Measurements from ENCODE around the gene TNFSF9.
"Not testable (repeated sequence)": the region's sequence is repeated elsewhere in the genome, so short reads cannot be mapped to it uniquely, and the experiment has no call there.

TNFSF9 gene

DNA sequence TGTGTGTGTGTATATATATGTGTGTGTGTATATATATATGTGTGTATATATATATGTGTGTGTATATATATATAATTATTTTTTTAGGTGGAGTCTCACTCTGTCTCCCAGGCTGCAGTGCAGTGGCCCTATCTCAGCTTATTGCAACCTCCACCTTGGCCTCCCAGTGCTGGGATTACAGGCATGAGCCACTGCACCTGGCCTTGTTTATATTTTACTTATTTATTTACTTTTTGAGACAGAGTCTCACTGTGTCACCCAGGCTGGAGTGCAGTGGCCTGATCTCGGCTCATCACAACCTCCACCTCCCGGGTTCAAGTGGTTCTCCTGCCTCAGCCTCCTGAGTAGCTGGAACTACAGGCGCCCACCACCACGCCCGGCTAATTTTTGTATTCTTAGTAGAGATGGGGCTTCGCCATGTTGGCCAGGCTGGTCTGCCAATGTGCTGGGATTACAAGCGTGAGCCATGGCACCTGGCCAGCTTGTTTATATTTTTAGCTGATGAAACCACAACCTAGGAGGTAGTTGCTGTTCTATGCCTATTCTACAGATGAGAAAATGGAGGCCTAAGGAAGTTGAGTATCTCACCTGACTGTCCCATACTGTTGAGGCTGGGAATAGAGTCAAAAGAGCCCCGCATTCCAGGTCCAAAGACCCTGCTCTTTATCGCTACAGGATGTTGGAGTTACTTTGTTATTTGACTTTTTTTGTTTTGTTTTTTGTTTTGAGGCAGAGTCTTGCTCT is 22.6 kb upstream of the TNFSF9 start:
- DNase-seq (ENCODE audit: low read depth in 1 of 2, low spot score in 1 of 2) = not testable (repeated sequence)

DNA sequence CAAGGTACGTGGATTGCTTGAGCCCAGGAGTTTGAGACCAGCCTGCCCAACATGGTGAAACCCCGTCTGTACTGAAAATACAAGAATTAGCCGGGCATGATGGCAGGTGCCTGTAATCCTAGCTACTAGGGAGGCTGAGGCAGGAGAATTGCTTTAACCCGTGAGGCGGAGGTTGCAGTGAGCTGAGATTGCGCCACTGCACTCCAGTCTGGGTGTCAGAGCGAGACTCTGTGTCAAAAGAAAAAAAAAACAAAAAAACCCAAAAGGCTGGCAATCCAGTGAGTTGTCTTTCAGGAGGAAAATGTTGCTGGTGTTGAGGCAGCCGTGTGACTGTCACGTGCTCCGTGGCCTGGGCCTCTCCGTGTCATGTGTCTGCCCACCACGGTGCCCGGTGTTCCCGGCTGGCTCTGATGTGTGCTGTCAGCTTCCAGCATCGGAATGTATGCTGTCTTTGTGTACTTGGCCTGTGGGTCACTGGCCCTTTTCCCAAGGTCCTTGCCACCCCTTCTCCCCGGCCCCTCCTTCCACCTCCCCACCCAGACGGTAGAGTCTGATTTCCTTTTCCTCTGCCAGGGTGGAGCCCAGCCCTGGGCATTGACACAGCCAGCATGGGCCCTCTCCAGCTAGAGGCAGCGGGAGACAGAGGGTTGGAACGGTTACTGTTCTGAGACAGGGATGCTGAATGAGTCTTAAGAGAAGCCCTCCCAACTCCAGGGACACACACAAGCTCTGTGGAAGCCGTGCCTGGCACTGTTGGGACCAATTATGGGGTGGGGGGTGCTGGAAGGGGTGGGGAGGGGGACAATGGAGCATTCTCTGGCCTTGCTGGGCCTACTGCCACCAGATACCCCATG is 21.5 kb upstream of the TNFSF9 start:
- DNase-seq (ENCODE audit: low read depth in 1 of 2, low spot score in 1 of 2) = no peak

DNA sequence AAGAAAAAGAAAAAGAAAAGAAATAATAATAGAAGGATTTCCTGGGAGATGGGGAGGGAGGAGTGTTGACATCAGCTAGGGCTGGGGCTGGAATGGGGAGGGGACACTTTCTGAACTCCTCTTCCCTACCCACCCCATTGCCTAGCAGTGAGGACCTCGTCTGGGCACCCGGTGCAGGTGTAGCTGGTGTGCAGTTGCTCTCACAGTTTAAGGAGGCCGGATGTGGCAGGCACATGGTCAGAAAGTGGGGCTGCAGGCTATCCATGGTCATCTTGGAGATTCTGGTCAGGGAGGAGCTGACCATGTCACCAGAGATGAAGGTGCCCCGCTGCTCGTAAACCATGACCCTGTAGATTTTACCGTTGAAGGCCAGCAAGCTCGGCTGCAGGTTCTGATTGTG is 20.2 kb upstream of the TNFSF9 start:
- no peak for DNase-seq (ENCODE audit: low read depth in 1 of 2, low spot score in 1 of 2)

DNA sequence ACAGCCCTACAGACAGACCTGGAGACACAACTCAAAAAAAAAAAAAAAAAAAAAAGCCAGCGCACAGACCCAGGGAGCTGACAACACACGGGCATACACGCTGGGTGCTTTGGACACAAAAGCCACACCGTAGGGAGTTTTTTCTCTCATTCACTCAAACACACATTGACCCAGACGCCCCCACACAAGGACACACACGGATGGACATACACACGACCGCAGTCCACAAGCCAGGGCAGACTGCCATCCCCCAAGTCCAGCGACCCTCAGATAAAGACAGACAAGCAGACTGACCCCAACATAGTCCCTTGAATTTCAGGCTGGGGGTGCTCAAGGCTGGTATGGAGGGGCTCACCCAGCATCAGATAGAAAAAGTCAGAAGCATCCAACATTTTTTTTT is 16.7 kb upstream of the TNFSF9 start:
- no peak for DNase-seq (ENCODE audit: low read depth in 1 of 2, low spot score in 1 of 2)

DNA sequence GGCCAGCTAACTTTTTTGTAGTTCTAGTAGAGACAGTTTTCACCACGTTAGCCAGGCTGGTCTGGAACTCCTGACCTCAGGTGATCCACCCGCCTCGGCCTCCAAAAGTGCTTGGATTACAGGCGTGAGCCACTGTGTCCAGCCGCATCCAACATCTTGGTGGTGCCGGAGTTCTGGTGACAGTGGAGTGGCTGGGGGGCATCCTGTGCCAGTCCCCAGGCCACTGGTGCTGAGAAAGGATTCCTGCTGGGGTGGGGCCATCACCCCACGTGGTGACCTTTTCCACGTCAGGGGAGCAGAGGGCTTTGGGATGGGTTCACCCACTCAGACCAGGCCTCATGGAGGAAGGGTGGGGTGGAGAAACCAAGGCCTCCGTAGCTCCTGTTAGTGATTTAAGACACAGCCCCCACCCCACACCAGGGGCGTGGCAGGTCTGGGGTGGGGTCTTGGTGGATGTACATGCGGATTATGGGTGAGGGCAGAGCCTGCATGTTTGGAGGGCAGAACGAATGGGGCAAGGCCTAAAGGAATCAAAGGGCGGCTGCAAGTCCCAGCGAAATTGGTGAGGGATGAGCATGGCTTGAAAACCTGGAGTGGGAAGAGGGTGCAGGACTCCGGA is 15.8 kb upstream of the TNFSF9 start:
- DNase-seq (ENCODE audit: low read depth in 1 of 2, low spot score in 1 of 2) = no peak

DNA sequence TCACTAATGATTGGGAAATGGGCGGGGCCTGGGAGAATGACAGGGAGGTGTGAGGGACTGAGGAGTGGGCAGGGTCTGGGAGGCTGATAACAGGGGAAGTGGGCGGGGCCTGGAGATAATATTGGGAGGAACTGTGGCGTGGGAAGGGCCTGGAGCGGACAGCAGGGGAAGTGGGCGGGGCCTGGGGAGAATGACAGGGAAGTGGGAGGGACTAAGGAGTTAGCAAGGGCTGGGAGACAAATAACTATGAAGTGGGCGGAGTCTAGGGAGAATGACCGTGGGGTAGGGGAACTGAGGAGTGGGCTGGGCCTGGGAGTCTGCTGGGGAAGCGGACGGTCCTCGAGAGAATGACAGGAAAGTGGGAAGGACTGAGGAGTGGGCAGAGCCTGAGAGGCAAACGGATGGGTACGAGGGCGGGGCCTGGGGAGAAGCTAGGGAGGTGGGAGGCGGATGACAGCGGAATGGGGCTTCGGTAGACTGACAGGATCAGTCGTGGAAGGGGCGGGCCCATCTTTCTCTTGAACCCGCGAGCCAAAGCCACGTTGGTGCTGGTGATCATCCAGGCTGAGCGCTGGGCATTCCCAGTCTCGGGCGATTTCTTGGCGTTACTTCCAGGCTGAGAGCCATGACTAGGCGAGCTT is 14.7 kb upstream of the TNFSF9 start:
- peak; percentile 12 to 42 for DNase-seq (ENCODE audit: low read depth in 1 of 2, low spot score in 1 of 2)

DNA sequence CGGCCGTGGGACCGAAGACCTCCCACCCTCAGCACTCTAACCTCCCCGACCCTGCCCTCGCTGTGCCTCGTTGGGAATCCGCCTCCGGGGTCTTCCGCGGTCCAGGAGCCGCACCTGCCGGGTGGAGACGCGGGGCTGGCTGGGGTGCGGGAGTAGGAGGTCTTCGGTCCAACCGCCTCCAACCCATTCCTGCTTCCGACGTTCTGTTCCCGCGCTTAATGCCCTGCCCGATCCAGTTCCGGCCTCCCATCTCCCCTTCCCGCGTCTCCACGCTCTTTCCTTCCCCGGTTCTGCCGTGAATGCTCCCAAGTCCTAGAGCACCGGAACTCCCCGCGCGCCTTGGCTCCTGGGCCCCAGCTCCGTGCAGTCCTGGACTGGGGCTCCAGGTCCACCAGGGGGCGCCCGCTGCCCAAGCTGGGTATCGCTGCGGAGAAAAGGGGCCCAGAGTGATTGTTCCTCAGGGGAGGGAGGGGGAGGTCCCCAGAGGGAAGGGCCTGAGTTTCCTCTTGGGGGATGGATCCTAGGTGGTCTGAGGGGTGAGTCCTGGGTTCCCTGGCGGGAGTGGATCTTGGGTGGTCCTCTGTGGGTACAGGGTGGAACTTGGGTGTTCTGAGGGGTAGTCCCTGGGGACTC is 14.1 kb upstream of the TNFSF9 start:
- DNase-seq (ENCODE audit: low read depth in 1 of 2, low spot score in 1 of 2) = peak; percentile 83 to 93

DNA sequence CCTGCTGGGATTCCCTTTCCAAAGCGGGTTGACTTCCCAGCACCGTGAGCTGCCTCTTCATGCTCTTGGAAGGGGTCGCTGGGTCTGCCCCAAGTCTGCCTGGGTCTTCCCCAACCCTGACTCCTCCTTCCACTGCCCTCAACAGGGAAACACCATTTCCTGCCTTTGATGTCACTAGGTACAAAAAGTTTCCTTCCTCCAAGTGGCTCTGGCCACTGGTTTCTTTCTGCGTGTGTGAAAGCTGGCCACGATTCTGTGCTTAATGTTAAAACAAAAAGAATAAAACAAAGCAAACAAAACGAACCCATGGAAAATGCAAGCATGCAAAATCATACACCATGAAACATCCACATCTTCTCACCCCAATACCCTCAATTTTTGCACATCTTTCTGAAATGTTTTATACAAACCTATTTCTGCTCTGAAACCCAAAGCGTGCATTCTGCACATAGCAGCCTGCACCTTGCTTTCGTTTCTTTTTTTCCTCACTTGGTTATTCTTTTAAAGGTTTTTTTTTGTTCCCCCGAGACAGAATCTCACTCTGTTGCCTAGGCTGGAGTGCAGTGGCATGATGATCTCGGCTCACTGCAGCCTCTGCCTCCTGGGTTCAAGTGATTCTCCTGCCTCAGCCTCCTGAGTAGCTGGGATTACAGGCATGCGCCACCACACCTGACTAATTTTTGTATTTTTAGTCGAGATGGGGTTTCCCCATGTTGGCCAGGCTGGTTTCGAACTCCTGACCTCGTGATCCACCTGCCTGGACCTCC is 12.5 kb upstream of the TNFSF9 start:
- DNase-seq (ENCODE audit: low read depth in 1 of 2, low spot score in 1 of 2) = no peak

DNA sequence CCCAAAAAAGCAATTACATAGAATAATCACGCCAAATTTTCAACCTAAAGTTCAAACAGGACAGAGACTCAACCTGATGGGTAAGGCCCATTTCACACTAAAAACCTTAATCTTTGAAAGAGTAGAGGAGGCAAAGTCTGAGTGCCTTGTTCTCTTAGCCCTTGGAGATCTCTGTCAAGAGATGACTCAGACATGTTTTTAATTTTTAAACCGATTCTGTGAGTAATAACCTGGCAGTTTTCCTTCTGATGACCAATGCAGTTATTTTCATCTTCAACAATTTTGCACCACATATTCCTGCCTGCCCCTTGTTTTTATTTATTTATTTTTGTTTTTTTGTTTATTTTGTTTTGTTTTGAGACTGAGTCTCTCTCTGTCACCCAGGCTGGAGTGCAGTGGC is 11.5 kb upstream of the TNFSF9 start:
- DNase-seq (ENCODE audit: low read depth in 1 of 2, low spot score in 1 of 2) = no peak

DNA sequence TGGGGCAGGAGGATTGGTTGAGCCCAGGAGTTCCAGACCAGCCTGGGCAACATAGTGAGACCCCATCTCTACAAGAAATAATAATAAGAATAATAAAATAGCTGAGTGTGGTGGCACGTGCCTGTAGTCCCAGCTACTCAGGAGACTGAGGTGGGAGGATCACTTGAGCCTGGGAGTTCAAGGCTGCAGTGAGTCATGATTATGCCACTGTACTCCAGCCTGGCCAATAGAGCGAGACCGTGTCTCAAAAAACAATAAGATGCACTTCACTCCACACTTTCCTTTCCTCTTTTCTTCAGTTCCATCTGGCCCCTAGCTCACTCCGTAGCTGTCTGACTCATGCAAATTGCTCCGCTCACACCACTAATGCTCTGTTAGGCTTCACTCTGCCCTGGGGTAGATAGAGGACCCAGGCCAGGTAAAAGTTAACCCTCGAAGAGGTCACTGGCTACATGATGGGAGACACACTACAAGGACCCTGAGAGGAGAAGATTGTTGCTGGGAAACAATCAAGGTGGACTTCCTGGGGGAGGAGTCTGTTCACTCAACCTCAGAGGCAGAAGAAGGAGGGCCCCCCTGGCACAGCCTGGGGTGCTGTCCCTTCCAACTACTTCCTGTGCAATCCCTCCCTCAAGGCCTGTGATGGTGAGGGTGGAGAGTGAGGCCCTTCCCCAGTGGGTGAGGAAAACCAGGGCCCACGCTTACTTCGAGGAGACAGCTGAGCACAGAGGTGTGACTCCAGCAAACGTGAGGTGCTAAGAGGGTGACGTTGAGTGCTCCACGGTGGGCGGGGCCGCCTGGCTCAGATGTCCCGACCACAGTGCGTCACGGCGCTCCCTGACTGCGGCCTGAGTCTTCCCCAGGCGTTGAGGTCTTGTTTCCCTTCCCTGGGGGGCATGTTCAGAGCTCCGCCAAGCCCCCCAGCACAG is 8.8 kb upstream of the TNFSF9 start:
- DNase-seq (ENCODE audit: low read depth in 1 of 2, low spot score in 1 of 2) = peak in 1 of 2 donors; percentile 23

DNA sequence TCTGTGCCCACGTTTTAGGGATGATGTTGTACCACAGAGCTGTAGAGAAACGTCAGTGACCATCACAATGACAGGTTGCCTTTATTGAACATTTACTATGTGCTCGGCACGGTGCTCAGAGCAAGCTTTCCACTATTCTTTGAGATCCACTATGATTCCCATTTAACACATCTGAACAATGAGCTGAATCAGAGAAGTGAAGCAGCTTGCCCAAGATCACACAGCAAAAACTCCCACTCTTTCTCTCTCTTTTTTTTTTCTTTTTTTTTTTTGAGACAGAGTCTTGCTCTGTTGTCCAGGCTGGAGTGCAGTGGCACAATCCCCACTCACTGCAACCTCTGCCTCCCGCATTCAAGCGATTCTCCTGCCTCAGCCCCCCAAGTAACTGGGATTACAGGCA is 8.1 kb upstream of the TNFSF9 start:
- no peak for DNase-seq (ENCODE audit: low read depth in 1 of 2, low spot score in 1 of 2)

DNA sequence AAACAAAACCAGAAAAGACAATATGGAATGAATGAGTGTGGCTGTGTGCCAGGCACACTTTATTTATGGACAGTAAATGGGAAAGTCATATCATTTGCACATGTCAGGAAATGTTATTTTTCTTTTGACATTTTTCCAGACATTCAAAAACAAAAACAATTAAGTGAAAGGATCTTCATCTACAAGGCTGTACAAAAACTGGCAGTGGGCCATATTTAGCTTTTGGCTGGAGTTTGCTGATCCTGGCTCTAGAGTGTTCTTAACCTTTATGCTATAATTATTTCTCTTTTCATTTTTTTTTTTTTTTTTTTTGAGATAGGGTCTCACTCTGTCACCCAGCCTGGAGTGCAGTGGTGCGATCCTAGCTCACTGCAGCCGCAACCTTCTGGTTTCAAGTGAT is 6.5 kb upstream of the TNFSF9 start:
- DNase-seq (ENCODE audit: low read depth in 1 of 2, low spot score in 1 of 2) = no peak

DNA sequence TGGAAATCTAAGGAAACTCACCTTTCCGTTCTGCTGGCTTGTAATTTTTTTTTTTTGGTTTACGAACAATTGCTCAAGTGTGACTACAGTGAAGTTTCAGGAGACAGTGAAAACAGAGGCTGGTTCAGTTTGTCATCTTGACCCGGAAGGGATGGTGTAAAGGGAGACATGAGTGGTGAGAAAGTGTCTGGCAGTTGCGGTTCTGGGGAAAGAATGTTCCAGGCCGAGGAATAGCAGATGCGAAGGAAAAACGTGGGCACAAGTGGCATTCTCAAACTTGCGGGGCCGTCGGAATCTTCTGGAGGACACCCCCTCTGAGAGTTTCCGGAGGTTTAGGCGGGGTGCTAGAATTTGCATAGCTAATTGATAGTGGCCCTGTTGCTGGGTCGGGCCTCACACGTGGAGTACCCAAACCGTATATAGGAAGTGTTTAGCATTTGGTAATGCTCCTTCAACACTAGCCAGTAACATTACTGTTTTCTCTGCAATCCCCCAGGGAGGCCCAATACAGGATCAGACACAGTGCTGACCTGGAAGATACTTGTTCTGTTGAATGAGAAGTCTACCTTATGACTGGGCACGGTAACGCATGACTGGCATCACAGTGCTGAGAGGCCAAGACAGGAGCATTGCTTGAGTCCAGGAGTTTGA is 2.8 kb upstream of the TNFSF9 start:
- DNase-seq (ENCODE audit: low read depth in 1 of 2, low spot score in 1 of 2) = no peak

DNA sequence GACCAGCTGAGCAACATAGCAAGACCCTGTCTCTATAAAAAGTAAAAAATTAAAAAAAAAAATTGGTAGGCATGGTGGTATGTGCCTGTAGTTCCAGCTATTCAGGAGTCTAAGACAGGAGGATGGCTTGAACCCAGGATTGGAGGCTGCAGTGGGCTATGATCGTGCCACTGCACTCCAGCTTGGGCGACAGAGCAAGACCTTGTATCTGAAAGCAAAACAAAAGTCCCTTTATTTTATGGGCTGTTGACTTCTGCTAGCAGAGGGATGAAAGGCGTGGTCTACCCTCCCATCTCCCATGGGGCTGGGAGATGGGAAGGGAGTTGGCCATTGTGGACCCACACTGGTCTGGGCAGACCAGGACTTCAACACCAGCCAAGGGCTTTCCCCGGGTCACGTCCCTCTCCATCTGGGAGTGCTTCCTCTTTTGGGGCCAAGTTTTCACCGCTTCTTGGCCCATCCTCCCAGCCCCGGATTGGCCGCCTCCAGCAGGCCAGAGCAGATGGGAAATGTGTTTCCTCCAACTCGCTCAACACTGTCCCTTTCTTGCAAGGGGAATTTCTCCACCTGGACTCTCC is 2.2 kb upstream of the TNFSF9 start:
- DNase-seq (ENCODE audit: low read depth in 1 of 2, low spot score in 1 of 2) = no peak

DNA sequence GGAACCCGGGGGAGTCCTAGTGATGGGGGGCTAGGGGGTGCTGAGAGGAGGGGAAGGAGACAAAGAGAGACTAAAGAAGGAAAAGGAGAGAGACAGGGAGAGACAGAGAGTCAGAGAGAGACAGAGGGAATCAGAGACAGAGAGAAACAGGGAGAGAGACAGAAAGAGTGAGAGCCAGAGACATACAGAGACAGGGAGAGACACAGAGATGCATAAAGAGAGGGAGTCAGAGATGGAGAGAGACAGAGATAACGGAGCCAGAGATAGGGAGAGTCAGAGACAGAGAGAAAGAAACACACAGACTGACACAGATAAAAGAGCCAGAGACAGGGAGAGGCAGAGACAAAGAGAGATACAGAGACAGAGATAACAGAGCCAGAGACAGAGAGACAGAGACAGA is 1.5 kb upstream of the TNFSF9 start:
- no peak for DNase-seq (ENCODE audit: low read depth in 1 of 2, low spot score in 1 of 2)

DNA sequence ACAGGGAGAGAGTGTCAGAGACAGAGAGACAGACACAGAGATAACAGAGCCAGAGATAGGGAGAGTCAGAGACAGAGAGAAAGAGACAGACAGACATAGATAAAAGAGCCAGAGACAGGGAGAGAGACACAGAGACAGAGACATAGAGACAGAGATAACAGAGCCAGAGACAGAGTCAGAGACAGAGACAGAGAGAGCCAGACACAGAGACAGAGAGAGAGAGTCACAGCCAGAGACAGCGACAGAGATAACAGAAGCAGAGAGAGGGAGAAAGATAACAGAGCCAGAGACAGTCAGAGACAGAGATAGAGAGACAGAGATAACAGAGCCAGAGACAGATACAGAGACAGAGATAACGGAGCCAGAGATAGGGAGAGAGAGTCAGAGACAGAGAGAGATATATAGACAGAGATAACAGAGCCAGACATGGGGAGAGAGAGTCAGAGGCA is 865 bp upstream of the TNFSF9 start:
- no peak for DNase-seq (ENCODE audit: low read depth in 1 of 2, low spot score in 1 of 2)

DNA sequence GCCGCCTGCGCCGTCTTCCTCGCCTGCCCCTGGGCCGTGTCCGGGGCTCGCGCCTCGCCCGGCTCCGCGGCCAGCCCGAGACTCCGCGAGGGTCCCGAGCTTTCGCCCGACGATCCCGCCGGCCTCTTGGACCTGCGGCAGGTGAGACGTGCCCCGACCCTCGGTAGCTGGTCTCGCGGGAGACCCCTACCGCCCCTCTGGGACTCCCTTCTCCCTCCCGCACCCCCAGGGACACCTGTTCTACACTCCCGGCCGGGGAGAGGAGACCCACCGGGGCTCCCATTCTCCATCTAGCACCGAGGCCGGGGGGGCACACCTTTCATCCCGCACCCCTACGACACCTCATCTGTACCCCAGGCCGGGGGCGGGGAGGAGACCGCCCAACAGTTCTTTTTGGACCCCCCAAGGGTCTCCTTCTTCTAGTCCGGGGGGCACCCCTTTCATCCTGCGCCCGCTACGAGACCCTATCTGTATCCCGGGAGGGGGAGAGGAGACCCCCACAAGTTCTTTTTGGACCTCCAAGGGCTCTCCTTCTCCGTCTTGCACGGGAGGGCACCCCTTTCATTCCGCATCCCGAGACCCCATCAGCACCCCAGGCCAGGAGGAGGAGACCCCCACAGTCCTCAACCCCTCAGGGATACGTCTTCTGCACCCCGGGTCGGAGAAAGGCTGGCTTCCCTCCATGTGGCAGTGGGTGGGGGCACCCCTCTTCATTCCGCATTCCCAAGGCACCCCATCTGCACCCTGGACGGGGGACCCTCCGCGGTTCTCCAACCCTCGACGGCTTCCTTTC is 533 bp downstream of the TNFSF9 start:
- DNase-seq (ENCODE audit: low read depth in 1 of 2, low spot score in 1 of 2) = no peak

DNA sequence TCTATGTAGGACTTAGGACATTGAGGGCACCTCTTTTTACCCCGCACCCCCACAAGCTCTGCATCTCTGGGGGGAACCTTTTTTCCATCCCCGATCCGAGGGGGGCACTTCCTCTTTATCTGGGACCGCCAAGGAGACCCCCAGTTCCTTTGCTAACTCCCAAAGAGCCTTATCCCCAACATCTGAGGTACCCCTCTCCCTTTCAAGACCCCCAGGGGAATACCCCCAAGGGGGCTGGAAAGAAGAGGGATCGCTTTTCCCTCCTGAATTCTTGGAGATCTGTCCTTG is 1.1 kb downstream of the TNFSF9 start:
- no peak for DNase-seq (ENCODE audit: low read depth in 1 of 2, low spot score in 1 of 2)

Measured in stimulated activated CD4-positive, alpha-beta T cell treated with anti-CD3 and anti-CD28 coated beads, Interleukin-15, amount 100 ng/mL, for 1 hour (primary cell).